IPS DF 4.7 (cell line): ENCODE measurements around the gene WDR86.

Experiments used
- DNase-seq: peaks from one replicate; pipeline ENCODE4 v3.0.0-alpha.2; 2013; ENCODE audit warnings: low spot score; ENCODE audit errors: extremely low read depth

WDR86 gene

GRCh38 chr7:151427705-151428377, 18.0 kb upstream of the WDR86 start:
- no peak for DNase-seq

- no peak for DNase-seq
Measured at GRCh38 chr7:151426904-151427704, 17.3 kb upstream of the WDR86 start.

- DNase-seq: no peak
Measured at GRCh38 chr7:151426441-151426903, 16.6 kb upstream of the WDR86 start.

- no peak for DNase-seq
Measured at GRCh38 chr7:151425670-151426440, 16.0 kb upstream of the WDR86 start.

GRCh38 chr7:151424799-151425198, 15.0 kb upstream of the WDR86 start:
- no peak for DNase-seq

GRCh38 chr7:151423936-151424335, 14.1 kb upstream of the WDR86 start:
- DNase-seq: no peak

- DNase-seq: no peak
Measured at GRCh38 chr7:151423226-151423625, 13.4 kb upstream of the WDR86 start.

- DNase-seq: no peak
Measured at GRCh38 chr7:151422212-151422611, 12.4 kb upstream of the WDR86 start.

- no peak for DNase-seq
Measured at GRCh38 chr7:151420144-151420543, 10.3 kb upstream of the WDR86 start.

GRCh38 chr7:151416941-151417315, 7.1 kb upstream of the WDR86 start:
- DNase-seq: no peak

- DNase-seq: no peak
Measured at GRCh38 chr7:151416112-151416940, 6.5 kb upstream of the WDR86 start.

- DNase-seq: no peak
Measured at GRCh38 chr7:151415375-151416105, 5.7 kb upstream of the WDR86 start.

GRCh38 chr7:151413241-151413640, 3.4 kb upstream of the WDR86 start:
- DNase-seq: no peak

- no peak for DNase-seq
Measured at GRCh38 chr7:151412318-151412717, 2.5 kb upstream of the WDR86 start.

- DNase-seq: no peak
Measured at GRCh38 chr7:151411551-151411950, 1.7 kb upstream of the WDR86 start.

- no peak for DNase-seq
Measured at GRCh38 chr7:151410405-151411390, 860 bp upstream of the WDR86 start.

GRCh38 chr7:151408839-151409666, 785 bp downstream of the WDR86 start:
- no peak for DNase-seq

GRCh38 chr7:151408498-151408838, 1.4 kb downstream of the WDR86 start:
- DNase-seq: no peak
